Muscle of leg (tissue), 16 donors: ENCODE measurements around the gene OLR1. TPM values are rescaled to one million over a fixed set of nuclear protein-coding genes. Genes with fewer than 3 reads are reported as not detected.
"Not testable (repeated sequence)": the region's sequence is repeated elsewhere in the genome, so short reads cannot be mapped to it uniquely, and the experiment has no call there.

Source experiments
- DNase-seq: peaks from one replicate; pipeline ENCODE4 v3.0.0; 2013
- H3K27ac ChIP-seq: one replicate; pipeline ENCODE4 v1.5.1; 2013; ENCODE audit warnings: mild to moderate bottlenecking, low read length, control low read depth
- H3K27me3 ChIP-seq: one replicate; pipeline ENCODE4 v1.6.1; 2013; ENCODE audit warnings: low read length; ENCODE audit not compliant: control insufficient read depth, insufficient read depth
- H3K36me3 ChIP-seq: one replicate; pipeline ENCODE4 v1.6.1; 2013; ENCODE audit warnings: low read length; ENCODE audit not compliant: control insufficient read depth, insufficient read depth
- H3K4me1 ChIP-seq: one replicate; pipeline ENCODE4 v1.6.1; 2013; ENCODE audit warnings: low read length; ENCODE audit not compliant: control insufficient read depth, insufficient read depth
- H3K4me3 ChIP-seq: one replicate; pipeline ENCODE4 v1.5.1; 2013; ENCODE audit warnings: low read length, control low read depth
- H3K9me3 ChIP-seq: replicated peaks from 2 replicates; pipeline ENCODE4 v1.6.1; 2013; ENCODE audit warnings: low read depth, low read length; ENCODE audit not compliant: control insufficient read depth
- WGBS: methylation state at CpG from one replicate; pipeline ENCODE4 v1.1.5; 2013; ENCODE audit warnings: missing lambda C conversion rate; ENCODE audit not compliant: insufficient coverage; 5-methylcytosine and 5-hydroxymethylcytosine counted together
- long read RNA-seq, 11 donors: transcript quantifications; one replicate each; lab custom pipeline, GENCODE V29; 2026
- polyA plus RNA-seq, 8 donors: library from polyadenylated mRNA; unstranded; fragments of 120-200 nt; gene quantifications; one replicate each; pipeline versions ENCODE4 v1.2.1 to v1.2.3, GENCODE V29; 2013; ENCODE audit warnings: inconsistent platforms in 1 of 8, low replicate concordance in 1 of 8; ENCODE audit not compliant: insufficient read length in 8 of 8, insufficient read depth in 1 of 8
- total RNA-seq: library from RNA; stranded (reverse); fragments of 120-200 nt; gene quantifications from one replicate; pipeline ENCODE4 v1.2.4, GENCODE V29; 2013

Gene OLR1
- total RNA-seq = 0.13 TPM
- polyA plus RNA-seq = 1 to 10 TPM in 1 of 8 donors, under 1 TPM in 7; 0.22 to 2.0 (median 0.66) TPM
- long read RNA-seq, donor 1 = 0 reads
- long read RNA-seq, donor 2 = 0 reads
- long read RNA-seq, donor 3 = 0 reads
- long read RNA-seq, donor 4 = 0 reads
- long read RNA-seq, donor 5, partial matches to known transcripts = 0 of 1 reads
- long read RNA-seq, donor 5, other reads (novel, unspliced or antisense) = 0 of 1 reads
- long read RNA-seq, donor 6 = 0 reads
- long read RNA-seq, donor 7 = 0 reads
- long read RNA-seq, donor 8 = 0 reads
- long read RNA-seq, donor 9 = 0 reads
- long read RNA-seq, donor 10, partial matches to known transcripts = 0 of 1 reads
- long read RNA-seq, donor 10, other reads (novel, unspliced or antisense) = 0 of 1 reads
- long read RNA-seq, donor 11 = 0 reads

GRCh38 chr12:10171973-10172728, at the start of gene OLR1:
OLR1 (minus strand) TSS chr12:10172132; CDS start chr12:10172077, 55 bp downstream.
- Histone ChIP-seq H3K27me3 (no peaks in the 10 kb centered on the region), H3K9me3 (no peaks in the 10 kb centered on the region), H3K27ac (no peak within 1 kb of the TSS), H3K36me3 (no peaks in the 10 kb centered on the region), H3K4me3 (no peak within 1 kb of the TSS), H3K4me1 (no peaks in the 10 kb centered on the region)
- DNase-seq = no peak
- WGBS = 100% methylated on average over 1 of the region's 7 CpGs

GRCh38 chr12:10220398-10221077, 48.6 kb upstream of the OLR1 start:
- H3K36me3 ChIP-seq = peaks cover 33% of the 10 kb centered on the region
- H3K27me3 ChIP-seq = no peaks in the 10 kb centered on the region
- H3K9me3 ChIP-seq = no peaks in the 10 kb centered on the region
- 60% methylated on average over 1 of the region's 8 CpGs for WGBS
- no peak overlapping the region for H3K4me3 ChIP-seq
- DNase-seq = no peak
- no peaks in the 10 kb centered on the region for H3K4me1 ChIP-seq
- no peak overlapping the region for H3K27ac ChIP-seq

- no peak overlapping the region for H3K27ac ChIP-seq
- H3K4me1 ChIP-seq = peaks cover 6% of the 10 kb centered on the region
- H3K27me3 ChIP-seq = no peaks in the 10 kb centered on the region
- H3K36me3 ChIP-seq = peaks cover 25% of the 10 kb centered on the region
- no peak overlapping the region for H3K4me3 ChIP-seq
- DNase-seq = no peak
- no peaks in the 10 kb centered on the region for H3K9me3 ChIP-seq
- 96% methylated on average over 4 of the region's 6 CpGs for WGBS
These were observed 46.1 kb upstream of the OLR1 start for GRCh38 chr12:10218021-10218420.

GRCh38 chr12:10215946-10216345, 44.0 kb upstream of the OLR1 start:
- not testable (repeated sequence) for DNase-seq, H3K4me1 ChIP-seq, H3K9me3 ChIP-seq, H3K27ac ChIP-seq, H3K4me3 ChIP-seq, H3K27me3 ChIP-seq
- peaks cover 16% of the 10 kb centered on the region for H3K36me3 ChIP-seq
- 97% methylated on average over 10 of the region's 13 CpGs for WGBS

GRCh38 chr12:10215436-10215835, 43.5 kb upstream of the OLR1 start:
- Histone ChIP-seq H3K27ac (no peak overlapping the region), H3K36me3 (peaks cover 12% of the 10 kb centered on the region), H3K4me1 (peaks cover 6% of the 10 kb centered on the region), H3K9me3 (no peaks in the 10 kb centered on the region), H3K4me3 (no peak overlapping the region), H3K27me3 (no peaks in the 10 kb centered on the region)
- DNase-seq = no peak
- no CpG with 5 or more reads among the region's 2 CpGs for WGBS

GRCh38 chr12:10214895-10215267, 42.9 kb upstream of the OLR1 start:
- no peak overlapping the region for H3K27ac ChIP-seq
- peaks cover 8% of the 10 kb centered on the region for H3K36me3 ChIP-seq
- no peak overlapping the region for H3K4me3 ChIP-seq
- H3K9me3 ChIP-seq = no peaks in the 10 kb centered on the region
- DNase-seq = no peak
- peaks cover 6% of the 10 kb centered on the region for H3K4me1 ChIP-seq
- no CpG with 5 or more reads among the region's 3 CpGs for WGBS
- H3K27me3 ChIP-seq = no peaks in the 10 kb centered on the region

GRCh38 chr12:10214136-10214894, 42.4 kb upstream of the OLR1 start:
- WGBS = 0% methylated on average over 2 of the region's 10 CpGs
- Histone ChIP-seq H3K27ac (peak overlapping the region; percentile 97), H3K4me3 (peak overlapping the region; percentile 95), H3K36me3 (peaks cover 7% of the 10 kb centered on the region), H3K27me3 (no peaks in the 10 kb centered on the region), H3K4me1 (peaks cover 6% of the 10 kb centered on the region), H3K9me3 (no peaks in the 10 kb centered on the region)
- peak; percentile 41 for DNase-seq

- Histone ChIP-seq H3K27ac (peak overlapping the region; percentile 97), H3K36me3 (peaks cover 3% of the 10 kb centered on the region), H3K4me1 (peaks cover 6% of the 10 kb centered on the region), H3K9me3 (no peaks in the 10 kb centered on the region), H3K27me3 (no peaks in the 10 kb centered on the region), H3K4me3 (peak overlapping the region; percentile 95)
- 0% methylated on average over 36 of the region's 47 CpGs for WGBS
- peak; percentile 82 for DNase-seq
These were observed 41.5 kb upstream of the OLR1 start for GRCh38 chr12:10213168-10214135.

GRCh38 chr12:10212739-10213131, 40.8 kb upstream of the OLR1 start, which contains the start of gene GABARAPL1:
GABARAPL1 (plus strand) TSS chr12:10212877; CDS start chr12:10213130, 253 bp downstream.
- Histone ChIP-seq H3K27me3 (no peaks in the 10 kb centered on the region), H3K4me3 (peak within 1 kb of the TSS; percentile 95), H3K27ac (peak within 1 kb of the TSS; percentile 97), H3K36me3 (no peaks in the 10 kb centered on the region), H3K4me1 (peaks cover 6% of the 10 kb centered on the region), H3K9me3 (no peaks in the 10 kb centered on the region)
- peak; percentile 91 for DNase-seq
- under 1% methylated on average over 28 of the region's 35 CpGs for whole genome bisulfite sequencing
